ENCODE results near the gene SRL.
A peak's percentile ranks its signal among the peaks of the same experiment; 100 is the strongest.

SRL gene

DNA sequence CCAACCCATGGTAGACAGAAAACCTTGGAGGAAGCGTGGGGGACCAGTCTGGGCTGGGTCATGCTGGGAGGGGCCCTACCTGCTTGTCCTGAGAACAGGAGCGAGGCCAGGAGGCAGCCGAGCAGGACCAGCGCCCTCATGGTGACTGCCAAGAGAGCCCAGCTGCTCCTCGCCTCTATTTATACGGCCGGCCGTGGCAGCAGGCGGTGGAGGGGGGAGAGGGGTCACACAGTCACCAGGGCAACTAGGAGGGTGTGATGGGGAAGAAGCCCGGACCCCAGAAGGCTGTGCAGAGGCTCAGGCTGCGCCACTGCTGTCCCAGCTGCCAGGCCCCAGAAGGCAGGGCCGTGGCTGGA lies at the start of gene SRL:
Gene SRL (minus strand): TSS at position 153 of the 356 bp plus-strand sequence. CDS start 13 bp downstream, at position 140.
- Mint-ChIP-seq H3K27ac (no peak within 1 kb of the TSS), H3K4me3 (no peak within 1 kb of the TSS), H3K36me3 (no peaks in the 10 kb centered on the region), H3K27me3 (no peaks in the 10 kb centered on the region), H3K9me3 (ENCODE audit: low read depth) (no peaks in the 10 kb centered on the region), H3K4me1 (ENCODE audit: low read depth) (peaks cover 6% of the 10 kb centered on the region)

GRCh38 chr16:4290236-4290830 lies 48.5 kb upstream of the SRL start:
- Mint-ChIP-seq H3K4me3 (no peak overlapping the region), H3K9me3 (ENCODE audit: low read depth) (no peaks in the 10 kb centered on the region), H3K36me3 (no peaks in the 10 kb centered on the region), H3K27ac (no peak overlapping the region), H3K27me3 (no peaks in the 10 kb centered on the region), H3K4me1 (ENCODE audit: low read depth) (peaks cover 13% of the 10 kb centered on the region)

- peaks cover 11% of the 10 kb centered on the region for H3K4me1 Mint-ChIP-seq (ENCODE audit: low read depth)
- H3K36me3 Mint-ChIP-seq, result no peaks in the 10 kb centered on the region
- peaks cover 9% of the 10 kb centered on the region for H3K27me3 Mint-ChIP-seq
- H3K4me3 Mint-ChIP-seq, result no peak overlapping the region
- H3K27ac Mint-ChIP-seq, result no peak overlapping the region
- H3K9me3 Mint-ChIP-seq (ENCODE audit: low read depth), result no peaks in the 10 kb centered on the region
These were observed 46.5 kb upstream of the SRL start for GRCh38 chr16:4288148-4288921.

DNA sequence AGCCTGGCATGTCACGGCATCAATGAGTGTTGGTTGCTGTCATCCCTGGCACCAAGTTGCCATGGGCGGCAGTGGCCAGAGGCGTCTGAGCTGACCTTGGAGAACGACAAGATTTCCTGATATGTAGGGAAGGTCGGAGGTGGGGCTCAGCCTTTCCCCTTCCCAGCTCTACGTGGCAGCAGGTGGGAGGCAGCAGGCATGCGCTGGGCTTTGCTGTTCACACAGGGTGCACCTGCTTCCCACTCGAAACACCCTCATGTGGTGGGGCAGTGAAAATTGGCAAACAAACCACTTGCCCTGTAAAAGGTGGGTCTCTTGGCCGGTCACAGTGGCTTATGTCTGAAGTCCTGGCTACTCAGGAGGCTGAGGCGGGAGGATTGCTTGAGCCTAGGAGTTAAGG lies 43.3 kb upstream of the SRL start:
- Mint-ChIP-seq H3K27me3 (peaks cover 9% of the 10 kb centered on the region), H3K9me3 (ENCODE audit: low read depth) (no peaks in the 10 kb centered on the region), H3K36me3 (no peaks in the 10 kb centered on the region), H3K27ac (no peak overlapping the region), H3K4me3 (no peak overlapping the region), H3K4me1 (ENCODE audit: low read depth) (peaks cover 10% of the 10 kb centered on the region)

DNA sequence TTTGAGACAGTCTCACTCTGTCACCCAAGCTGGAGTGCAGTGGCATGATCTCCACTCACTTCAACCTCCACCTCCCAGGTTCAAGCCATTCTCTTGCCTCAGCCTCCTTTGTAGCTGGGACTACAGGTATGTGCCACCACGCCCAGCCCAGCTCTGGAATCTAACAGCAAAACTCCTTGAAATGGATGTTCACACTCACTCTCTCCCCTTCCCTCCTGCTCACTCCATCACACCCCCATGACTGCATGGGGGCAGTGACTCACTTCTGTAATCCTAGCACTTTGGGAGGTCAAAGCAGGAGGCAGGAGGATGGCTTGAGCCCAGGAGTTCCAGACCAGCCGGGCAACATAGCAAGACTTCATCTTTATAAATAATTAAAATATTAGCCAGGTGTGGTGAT lies 42.1 kb upstream of the SRL start:
- peaks cover 9% of the 10 kb centered on the region for H3K27me3 Mint-ChIP-seq
- H3K27ac Mint-ChIP-seq, result no peak overlapping the region
- no peaks in the 10 kb centered on the region for H3K36me3 Mint-ChIP-seq
- H3K9me3 Mint-ChIP-seq (ENCODE audit: low read depth), result no peaks in the 10 kb centered on the region
- no peak overlapping the region for H3K4me3 Mint-ChIP-seq
- peaks cover 10% of the 10 kb centered on the region for H3K4me1 Mint-ChIP-seq (ENCODE audit: low read depth)

DNA sequence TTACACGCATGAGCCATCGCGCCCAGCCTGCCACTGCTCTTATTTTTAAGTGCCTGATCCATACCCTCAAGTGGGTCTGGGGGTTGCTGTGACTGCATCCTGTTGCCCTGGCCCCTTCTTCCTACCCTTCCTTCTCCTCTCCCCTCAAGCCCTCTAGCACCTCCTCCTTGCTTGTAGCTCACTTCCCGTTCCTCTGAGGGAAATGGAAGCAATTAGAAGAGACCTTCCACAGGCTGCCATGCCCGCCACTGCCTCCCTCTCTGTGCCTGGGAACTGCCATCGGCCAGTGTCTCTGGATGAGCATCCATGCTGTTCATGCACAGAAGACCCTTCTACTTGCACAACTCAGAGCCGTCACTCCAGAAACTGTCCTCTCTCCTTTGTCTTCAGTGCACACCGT lies 41.6 kb upstream of the SRL start:
- Mint-ChIP-seq H3K36me3 (no peaks in the 10 kb centered on the region), H3K4me3 (peak overlapping the region; percentile 20), H3K4me1 (ENCODE audit: low read depth) (peaks cover 7% of the 10 kb centered on the region), H3K27ac (no peak overlapping the region), H3K9me3 (ENCODE audit: low read depth) (no peaks in the 10 kb centered on the region), H3K27me3 (peaks cover 9% of the 10 kb centered on the region)

- Mint-ChIP-seq H3K27ac (no peak overlapping the region), H3K27me3 (peaks cover 9% of the 10 kb centered on the region)
These were observed 38.7 kb upstream of the SRL start for GRCh38 chr16:4280625-4281024.

DNA sequence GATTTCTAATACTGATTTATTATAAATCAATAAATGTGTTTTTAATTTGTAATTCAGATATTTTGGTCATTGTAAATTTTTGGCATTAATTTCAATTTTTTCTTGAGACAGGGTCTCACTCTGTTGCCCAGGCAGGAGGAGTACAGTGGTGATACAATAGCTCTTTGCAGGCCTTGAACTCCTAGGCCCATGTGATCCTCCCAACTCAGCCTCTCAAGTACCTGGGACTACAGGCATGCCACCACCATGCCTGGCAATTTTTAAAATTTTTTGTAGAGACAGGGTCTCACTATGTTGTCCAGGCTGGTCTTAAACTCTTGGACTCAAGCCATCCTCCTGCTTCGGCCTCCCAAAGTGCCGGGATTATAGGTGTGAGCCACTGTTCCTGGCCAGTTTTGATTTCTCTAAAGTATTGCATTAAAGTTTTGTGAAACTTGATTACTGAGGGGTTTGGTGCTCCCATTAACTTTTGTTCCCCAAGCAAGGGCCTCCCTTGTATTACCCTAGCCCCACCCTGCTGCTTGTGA lies 36.2 kb upstream of the SRL start:
- peaks cover 2% of the 10 kb centered on the region for H3K4me1 Mint-ChIP-seq (ENCODE audit: low read depth)
- no peaks in the 10 kb centered on the region for H3K9me3 Mint-ChIP-seq (ENCODE audit: low read depth)
- H3K36me3 Mint-ChIP-seq, result no peaks in the 10 kb centered on the region
- H3K4me3 Mint-ChIP-seq, result no peak overlapping the region
- H3K27me3 Mint-ChIP-seq, result no peaks in the 10 kb centered on the region
- H3K27ac Mint-ChIP-seq, result no peak overlapping the region

More at GRCh38 chr16:4280625-4281024, 38.7 kb upstream of the SRL start:
- Mint-ChIP-seq H3K9me3 (ENCODE audit: low read depth) (no peaks in the 10 kb centered on the region), H3K4me3 (no peak overlapping the region), H3K4me1 (ENCODE audit: low read depth) (no peaks in the 10 kb centered on the region), H3K36me3 (no peaks in the 10 kb centered on the region)

DNA sequence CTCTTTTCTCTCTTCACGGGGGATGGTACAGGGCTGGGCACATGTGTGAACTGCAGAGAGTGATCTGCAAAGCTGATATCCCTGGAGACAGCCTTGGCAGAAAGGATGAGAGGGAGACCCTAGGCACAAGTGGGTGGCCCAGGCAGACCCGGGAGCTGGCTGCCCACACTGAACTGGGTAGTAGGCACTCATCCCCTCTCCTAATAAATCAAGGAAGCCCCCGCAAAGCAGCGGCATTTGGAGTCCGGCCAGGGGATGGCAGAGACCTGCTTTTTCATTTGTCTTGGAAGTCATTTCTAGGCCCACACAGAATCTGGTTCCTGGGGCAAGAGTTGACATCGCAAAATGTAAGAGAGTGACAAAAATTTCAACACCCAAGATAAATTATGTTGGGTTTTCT lies 34.0 kb upstream of the SRL start:
- Mint-ChIP-seq H3K4me3 (no peak overlapping the region), H3K4me1 (ENCODE audit: low read depth) (peaks cover 3% of the 10 kb centered on the region), H3K36me3 (no peaks in the 10 kb centered on the region), H3K9me3 (ENCODE audit: low read depth) (no peaks in the 10 kb centered on the region), H3K27me3 (no peaks in the 10 kb centered on the region), H3K27ac (no peak overlapping the region)

DNA sequence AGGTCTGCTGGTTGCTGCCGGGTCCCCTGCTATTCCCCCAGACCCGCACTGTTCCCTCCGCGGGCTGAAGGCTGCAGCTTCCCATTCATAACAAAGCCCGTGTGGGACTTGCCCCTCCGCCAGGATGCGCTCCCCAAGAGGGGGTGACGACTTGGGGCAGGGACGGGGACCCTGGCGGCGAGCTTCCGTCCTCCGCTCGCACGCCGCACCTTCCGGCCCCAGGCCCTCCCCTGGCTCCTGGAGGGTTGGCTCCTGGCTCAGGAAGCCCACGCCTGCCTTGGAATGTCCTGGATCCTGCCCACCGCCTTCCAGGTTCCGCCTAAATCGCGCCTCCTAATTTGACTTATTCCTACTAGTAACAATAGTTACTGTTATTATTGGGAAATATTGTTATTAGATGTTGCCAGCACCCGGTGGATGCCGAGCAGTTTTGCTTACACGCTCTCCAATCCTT lies 32.0 kb upstream of the SRL start:
- Mint-ChIP-seq H3K4me1 (ENCODE audit: low read depth) (peaks cover 6% of the 10 kb centered on the region), H3K4me3 (peak overlapping the region; percentile 87), H3K27me3 (no peaks in the 10 kb centered on the region), H3K9me3 (ENCODE audit: low read depth) (no peaks in the 10 kb centered on the region), H3K36me3 (no peaks in the 10 kb centered on the region), H3K27ac (peak overlapping the region; percentile 61)

DNA sequence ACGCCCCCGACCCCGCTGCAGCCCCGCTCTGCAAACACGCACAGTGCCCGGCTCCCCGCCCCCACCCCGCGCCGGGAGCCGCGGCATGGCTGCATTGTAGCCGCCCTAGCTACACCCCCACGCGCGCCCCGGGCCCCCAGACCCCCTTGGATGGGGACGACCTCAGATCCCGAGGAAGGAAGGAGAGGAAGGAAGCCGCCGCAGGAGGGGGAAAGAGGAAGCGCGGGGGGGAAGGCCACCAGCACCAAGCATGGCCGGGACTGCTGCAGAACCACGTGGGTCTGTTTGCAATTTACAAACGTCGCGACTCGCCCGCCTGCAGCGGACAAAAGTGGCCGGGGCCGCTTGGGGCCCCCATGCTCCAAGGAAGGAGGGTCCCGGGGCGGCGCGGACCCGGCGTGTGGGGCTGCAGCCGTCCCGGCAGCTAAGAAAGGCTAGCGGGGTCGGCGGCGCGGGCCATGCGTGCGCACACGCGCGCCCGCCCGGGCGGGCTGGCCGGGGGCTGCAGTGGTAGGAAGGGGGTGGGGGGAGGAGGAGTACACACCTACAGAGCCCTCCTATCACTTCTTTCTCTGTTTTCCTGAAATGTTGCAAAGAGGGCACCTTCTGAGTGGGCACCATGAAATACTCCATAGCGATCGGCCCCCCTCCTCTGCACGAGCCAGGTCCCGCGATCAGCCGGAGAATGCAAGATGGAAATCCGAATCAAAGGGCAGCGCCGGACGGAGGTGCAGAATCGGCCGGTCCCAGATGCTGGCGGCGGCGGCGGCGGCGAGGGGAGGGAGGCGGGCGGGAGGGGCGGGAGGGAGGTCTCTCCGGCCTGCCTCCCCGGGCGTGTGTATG lies 30.5 kb upstream of the SRL start:
- H3K27me3 Mint-ChIP-seq, result no peaks in the 10 kb centered on the region
- H3K9me3 Mint-ChIP-seq (ENCODE audit: low read depth), result no peaks in the 10 kb centered on the region
- peak overlapping the region; percentile 88 for H3K27ac Mint-ChIP-seq

DNA sequence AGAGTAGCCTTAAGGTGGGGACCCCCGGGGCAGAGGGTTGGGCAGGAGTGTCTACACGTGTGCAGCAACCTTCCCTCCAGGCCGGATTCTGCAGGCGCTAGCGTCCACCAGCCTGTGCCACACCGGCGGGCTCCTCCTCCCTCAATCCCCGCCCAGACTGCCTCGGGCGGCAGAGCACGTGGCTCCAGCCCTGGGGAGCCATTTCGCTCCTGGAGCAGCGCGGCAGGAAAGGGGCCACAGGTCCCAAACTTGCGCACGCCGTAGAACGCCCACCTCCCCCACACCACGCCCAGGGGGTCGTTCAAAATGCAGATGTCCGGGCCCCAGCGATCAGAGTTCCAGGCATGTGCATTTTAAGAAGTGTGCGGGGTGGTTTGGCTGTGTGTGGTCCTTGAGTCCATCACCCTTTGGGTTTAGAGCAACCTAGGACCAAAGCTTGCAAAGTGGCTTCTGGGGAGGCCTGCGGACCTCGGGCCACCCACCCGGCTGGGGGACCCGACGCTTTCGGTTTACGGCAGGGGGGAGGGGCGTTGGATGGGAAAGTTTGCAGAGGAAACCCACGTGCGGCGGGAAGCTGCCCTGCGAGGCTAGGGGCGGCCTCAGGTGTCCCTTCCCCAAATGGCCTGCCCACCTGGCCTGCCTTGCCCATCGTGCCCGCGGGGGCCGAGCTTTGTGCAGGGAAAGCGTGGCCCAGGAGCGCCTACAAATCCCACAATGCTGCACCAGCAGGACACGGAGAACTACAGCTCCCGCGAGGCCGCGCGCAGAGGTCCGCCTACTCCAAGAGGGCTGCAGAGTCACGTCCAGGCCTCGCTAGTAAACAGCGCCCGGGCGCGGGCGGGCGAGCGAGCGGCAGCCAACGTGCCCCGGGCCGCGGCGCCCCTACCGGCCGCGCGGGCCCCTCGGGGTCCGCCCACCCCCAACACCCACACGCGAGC lies 29.6 kb upstream of the SRL start:
- Mint-ChIP-seq H3K36me3 (no peaks in the 10 kb centered on the region), H3K27me3 (no peaks in the 10 kb centered on the region), H3K4me1 (ENCODE audit: low read depth) (peaks cover 11% of the 10 kb centered on the region), H3K27ac (peak overlapping the region; percentile 94), H3K4me3 (peak overlapping the region; percentile 88), H3K9me3 (ENCODE audit: low read depth) (no peaks in the 10 kb centered on the region)

More for the DNA sequence above, 30.5 kb upstream of the SRL start:
- Mint-ChIP-seq H3K4me3 (peak overlapping the region; percentile 92), H3K4me1 (ENCODE audit: low read depth) (peaks cover 11% of the 10 kb centered on the region), H3K36me3 (no peaks in the 10 kb centered on the region)

- H3K4me1 Mint-ChIP-seq (ENCODE audit: low read depth), result peaks cover 14% of the 10 kb centered on the region
- no peaks in the 10 kb centered on the region for H3K9me3 Mint-ChIP-seq (ENCODE audit: low read depth)
- peak overlapping the region; percentile 94 for H3K27ac Mint-ChIP-seq
- H3K36me3 Mint-ChIP-seq, result no peaks in the 10 kb centered on the region
- H3K27me3 Mint-ChIP-seq, result no peaks in the 10 kb centered on the region
- H3K4me3 Mint-ChIP-seq, result peak overlapping the region; percentile 88
These were observed 28.7 kb upstream of the SRL start for GRCh38 chr16:4270595-4270994.

DNA sequence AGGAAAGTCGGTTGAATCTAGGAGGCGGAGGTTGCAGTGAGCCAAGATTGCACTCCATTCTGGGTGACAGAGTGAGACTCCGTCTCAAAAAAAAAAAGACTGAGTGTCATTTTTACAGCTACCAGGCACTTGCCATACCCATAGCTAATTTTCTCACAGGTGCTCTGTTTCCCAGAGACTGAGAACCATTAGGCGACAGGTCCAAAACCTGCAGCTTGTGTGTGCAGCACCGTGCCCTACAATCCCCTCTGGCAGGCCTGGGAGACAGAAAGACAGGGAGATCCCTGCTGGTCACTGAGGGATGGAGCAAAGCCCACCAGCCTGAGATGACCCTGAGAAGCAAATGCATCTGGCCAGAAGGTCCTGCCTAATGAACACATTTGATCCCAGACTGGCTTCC lies 28.2 kb upstream of the SRL start:
- H3K9me3 Mint-ChIP-seq (ENCODE audit: low read depth), result no peaks in the 10 kb centered on the region
- no peaks in the 10 kb centered on the region for H3K27me3 Mint-ChIP-seq
- peak overlapping the region; percentile 50 for H3K27ac Mint-ChIP-seq
- peak overlapping the region; percentile 88 for H3K4me3 Mint-ChIP-seq
- peaks cover 14% of the 10 kb centered on the region for H3K4me1 Mint-ChIP-seq (ENCODE audit: low read depth)
- H3K36me3 Mint-ChIP-seq, result no peaks in the 10 kb centered on the region
